Epithelial cell of prostate (primary cell): Measurements from ENCODE around the gene IFNGR1.
"Not testable (repeated sequence)": the region's sequence is repeated elsewhere in the genome, so short reads cannot be mapped to it uniquely, and the experiment has no call there.

ENCODE experiments used
- DNase-seq: peaks from one replicate; pipeline ENCODE4 v3.0.0-alpha.2; 2011; ENCODE audit warnings: low read depth, low spot score
- H3K27ac ChIP-seq: fragments of 450-650 bp; 2 replicates; pipeline ENCODE4 v1.5.1; 2017; ENCODE audit warnings: mild to moderate bottlenecking

Gene IFNGR1

DNA sequence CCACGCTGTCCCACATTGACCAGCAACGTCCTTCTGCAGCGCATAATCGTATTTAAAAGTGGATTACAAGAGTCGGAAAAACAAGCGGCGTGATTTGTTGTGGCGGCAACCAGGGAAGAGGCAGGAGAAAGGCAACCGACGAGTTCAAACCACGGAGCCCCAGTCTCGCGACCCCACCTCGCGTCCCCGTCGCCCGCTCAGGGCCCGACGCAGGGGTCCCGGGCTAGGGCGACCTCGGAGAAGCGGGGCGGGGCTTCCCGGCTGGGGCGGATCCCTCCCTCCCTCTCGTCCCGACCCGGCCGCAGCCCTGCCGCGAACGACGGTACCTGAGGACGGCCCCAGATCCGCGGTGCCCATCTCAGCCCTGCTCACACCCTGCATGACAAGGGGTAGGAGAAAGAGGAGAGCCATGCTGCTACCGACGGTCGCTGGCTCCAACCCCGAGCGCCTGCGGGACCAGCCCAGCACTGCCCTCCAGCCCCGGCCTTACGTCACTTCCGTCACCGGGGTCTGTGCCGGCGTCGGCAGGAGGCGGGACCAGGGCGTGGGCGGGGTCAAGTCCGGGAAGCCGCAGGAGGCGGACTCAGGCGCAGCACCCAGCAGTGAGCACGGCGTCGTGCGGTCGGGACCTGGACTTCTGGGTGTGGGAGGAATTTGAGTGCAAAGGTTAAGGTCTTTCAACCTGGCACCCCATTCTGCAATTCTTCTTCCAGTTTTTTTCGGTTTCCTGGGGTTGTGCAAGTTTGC, at the start of gene IFNGR1:
Gene IFNGR1 (minus strand): TSS at position 469 of the 747 bp plus-strand sequence. CDS start 58 bp downstream, at position 411.
- H3K27ac ChIP-seq: peak within 1 kb of the TSS; percentile 92

DNA sequence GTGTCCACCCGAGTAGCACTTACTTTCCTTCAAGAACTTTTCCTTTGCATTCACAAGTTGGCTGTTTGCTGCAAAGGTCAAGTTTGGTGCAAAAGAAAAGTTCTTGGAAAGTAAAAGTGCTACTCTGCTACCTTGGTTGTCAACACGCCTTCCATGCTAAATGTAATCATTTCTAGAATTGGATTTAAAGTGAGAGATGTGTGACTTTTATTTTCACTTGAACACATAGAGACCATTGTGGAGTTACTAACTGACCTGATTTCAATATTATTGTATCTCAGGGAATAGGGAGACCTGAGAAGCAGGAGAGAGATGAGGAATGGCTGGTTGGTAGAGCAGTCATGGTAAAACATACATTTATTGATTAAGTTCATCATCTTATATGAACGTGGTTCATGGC, 49.7 kb upstream of the IFNGR1 start:
- DNase-seq: no peak

More for the DNA sequence above, at the start of gene IFNGR1:
- DNase-seq: peak; percentile 70

DNA sequence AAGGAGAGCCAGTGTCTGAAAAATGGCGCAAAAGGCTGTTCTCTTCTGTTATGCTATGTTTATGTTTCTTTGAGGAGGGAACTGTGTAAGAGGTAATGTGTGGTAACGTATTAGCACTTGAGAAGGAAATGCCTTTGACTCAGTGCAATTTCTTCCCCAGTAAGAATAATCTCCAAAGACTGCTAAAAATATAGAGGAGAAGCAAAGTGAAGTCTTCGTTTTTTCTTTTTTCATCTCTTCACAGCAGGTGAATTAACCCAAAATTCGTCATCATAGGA, 47.1 kb upstream of the IFNGR1 start:
- no peak for DNase-seq
- no peak overlapping the region for H3K27ac ChIP-seq

More for the DNA sequence above, 49.7 kb upstream of the IFNGR1 start:
- H3K27ac ChIP-seq: no peak overlapping the region

- no peak overlapping the region for H3K27ac ChIP-seq
- DNase-seq: no peak
Measured at GRCh38 chr6:137265561-137266308, 46.5 kb upstream of the IFNGR1 start.

DNA sequence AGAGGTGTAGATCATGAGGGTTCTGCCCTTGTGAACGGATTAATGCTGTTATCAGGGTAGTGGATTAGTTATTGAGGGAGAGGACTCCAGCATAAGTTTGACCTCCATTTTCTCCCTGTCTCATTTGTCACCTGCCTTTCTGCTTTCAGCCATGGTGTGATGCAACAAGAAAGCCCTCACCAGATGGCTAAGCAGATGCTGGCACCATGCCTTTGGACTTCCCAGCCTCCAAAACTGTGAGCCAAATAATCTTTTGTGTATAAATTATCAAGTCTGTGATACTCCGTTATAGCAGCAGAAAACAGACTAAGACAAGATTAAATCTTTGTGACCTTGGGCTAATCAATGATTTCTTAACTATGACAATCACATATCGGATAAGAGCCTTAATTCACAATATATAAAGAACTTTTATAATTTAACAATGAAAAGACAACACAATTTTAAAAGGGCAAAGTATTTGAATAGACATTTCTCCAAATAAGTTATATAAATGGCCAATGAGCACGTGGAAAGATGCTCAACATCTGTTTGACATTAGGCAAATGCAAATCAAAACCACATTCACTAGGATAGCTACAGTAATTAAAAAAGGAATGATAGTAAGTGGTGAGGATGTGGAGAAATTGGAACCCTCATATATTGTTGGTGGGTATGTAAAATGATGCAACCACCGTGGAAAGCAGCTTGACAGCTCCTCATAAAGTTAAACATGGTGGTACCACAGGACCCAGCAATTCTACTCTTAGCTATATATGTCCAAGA, 45.3 kb upstream of the IFNGR1 start:
- no peak for DNase-seq
- H3K27ac ChIP-seq: no peak overlapping the region

DNA sequence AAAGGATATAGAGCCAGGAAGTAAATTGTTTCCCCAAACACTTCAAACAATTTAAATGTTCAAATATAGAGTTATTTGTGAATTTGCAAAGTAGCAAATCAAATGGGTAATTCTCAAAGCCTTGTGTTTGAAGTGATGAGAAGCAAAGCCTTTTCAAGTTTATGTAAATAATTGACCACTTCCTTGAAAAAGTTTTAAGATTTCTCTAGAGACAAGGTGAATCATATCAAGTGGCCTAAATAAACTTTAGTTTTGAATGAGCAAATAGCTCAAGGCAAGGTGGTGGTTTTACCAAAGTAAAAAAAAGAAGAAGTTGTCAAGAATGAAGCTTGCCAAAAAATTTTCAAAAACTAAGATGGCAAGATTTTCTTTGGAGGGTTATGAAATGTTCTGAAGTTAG, 42.6 kb upstream of the IFNGR1 start:
- peak; percentile 39 for DNase-seq
- H3K27ac ChIP-seq: peak overlapping the region; percentile 29

DNA sequence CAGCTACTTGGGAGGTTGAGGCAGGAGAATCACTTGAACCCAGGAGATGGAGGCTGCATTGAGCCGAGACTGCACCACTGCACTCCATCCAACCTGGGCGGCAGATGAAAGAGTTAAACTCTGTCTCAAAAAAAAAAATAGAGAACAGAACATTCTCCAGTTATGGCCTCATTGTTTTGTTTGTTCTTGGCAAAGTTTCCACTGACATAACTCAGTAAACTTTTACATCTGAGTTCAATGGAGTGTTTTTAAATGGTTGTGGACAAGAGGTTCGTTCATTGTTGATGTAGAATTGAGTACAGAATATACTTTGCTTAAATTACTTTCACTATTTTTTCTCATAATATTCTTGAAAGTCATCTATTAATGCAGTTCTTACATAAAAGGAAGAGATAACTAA, 42.2 kb upstream of the IFNGR1 start:
- DNase-seq: no peak

DNA sequence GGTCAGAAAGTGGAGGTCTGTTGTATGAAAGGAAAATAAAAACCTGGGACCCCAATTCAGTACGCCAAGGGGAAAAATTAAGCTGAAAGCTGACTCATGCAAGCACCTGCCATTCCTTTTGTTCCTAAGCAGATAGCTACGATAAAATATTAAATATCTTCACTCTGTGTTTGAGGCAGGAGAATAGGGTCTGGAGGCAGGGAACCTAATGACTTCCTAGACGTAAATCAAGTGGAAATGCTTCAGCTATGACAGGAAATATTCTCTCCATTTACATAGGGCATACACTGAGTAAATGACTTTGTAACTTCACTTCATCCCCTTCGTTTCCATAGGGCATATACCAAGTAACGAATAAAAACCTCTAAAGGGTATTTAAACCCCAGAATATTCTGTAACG, 41.0 kb upstream of the IFNGR1 start:
- no peak for DNase-seq
- H3K27ac ChIP-seq: no peak overlapping the region

More for the DNA sequence above, 42.2 kb upstream of the IFNGR1 start:
- peak overlapping the region; percentile 29 for H3K27ac ChIP-seq

GRCh38 chr6:137259349-137259748, 40.2 kb upstream of the IFNGR1 start:
- H3K27ac ChIP-seq: no peak overlapping the region
- peak; percentile 66 for DNase-seq

GRCh38 chr6:137258170-137258569, 39.0 kb upstream of the IFNGR1 start:
- no peak overlapping the region for H3K27ac ChIP-seq
- DNase-seq: no peak

- DNase-seq: no peak
- no peak overlapping the region for H3K27ac ChIP-seq
Measured at GRCh38 chr6:137256350-137257103, 37.3 kb upstream of the IFNGR1 start.

DNA sequence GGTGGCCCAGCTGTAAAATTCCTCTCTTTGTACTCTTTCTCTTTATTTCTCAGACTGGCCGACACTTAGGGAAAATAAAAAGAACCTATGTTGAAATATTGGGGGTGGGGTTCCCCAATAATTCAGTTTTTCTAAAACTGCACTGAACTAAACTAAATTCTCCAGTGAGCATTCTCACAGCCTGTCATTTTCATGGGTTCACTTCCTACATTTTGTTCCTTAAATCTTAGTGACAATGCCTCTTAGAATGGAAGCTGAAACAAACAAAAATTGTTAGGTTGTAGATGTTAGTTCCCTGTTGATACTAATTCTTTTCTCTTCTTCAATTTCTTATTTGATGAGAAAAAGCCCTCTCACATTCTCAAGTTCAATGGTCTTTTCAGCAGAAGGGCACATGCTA, 35.8 kb upstream of the IFNGR1 start:
- DNase-seq: no peak
- H3K27ac ChIP-seq: no peak overlapping the region

- not testable (repeated sequence) for H3K27ac ChIP-seq, DNase-seq
Measured at GRCh38 chr6:137254430-137254829, 35.2 kb upstream of the IFNGR1 start.

DNA sequence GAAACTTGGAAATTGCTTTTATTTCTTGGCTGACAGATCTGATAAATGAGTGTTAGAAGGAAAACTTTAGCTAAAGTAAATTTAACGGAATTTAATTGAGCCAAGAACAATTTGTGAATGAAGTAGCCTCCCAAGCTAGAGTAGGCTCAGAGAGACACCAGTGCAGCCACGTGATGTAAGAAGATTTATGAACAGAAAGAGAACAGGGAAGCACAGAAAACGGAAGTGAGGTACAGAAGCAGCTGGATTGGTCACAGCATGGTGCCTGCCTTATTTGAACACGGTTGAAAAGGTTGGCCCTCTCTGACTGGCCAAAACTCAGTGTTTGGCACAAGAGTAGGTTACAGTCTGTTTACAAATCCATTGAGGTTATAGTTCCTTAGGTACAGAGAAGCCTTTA, 29.5 kb upstream of the IFNGR1 start:
- DNase-seq: no peak
- no peak overlapping the region for H3K27ac ChIP-seq

- H3K27ac ChIP-seq: no peak overlapping the region
- no peak for DNase-seq
Measured at GRCh38 chr6:137247724-137248123, 28.5 kb upstream of the IFNGR1 start.

DNA sequence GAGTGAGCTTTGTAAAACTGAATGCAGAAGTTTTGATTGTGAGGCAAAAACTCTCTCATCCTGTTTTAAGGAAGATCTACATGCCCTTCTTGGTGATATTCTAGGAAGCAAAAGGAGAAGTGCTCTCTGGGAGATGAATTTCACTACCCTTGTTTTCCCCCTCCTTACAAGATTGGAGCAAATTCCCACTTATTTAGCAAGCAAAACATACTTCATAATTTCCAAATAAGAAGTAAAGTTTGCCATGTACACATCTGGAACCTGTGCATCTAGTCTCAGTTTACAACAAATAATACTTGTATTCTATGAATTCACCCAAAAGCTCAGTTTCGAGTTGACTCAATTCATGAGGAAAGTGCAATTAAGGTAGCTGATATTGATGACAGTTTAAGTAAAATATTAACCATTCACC, 27.6 kb upstream of the IFNGR1 start:
- DNase-seq: no peak
- H3K27ac ChIP-seq: no peak overlapping the region

DNA sequence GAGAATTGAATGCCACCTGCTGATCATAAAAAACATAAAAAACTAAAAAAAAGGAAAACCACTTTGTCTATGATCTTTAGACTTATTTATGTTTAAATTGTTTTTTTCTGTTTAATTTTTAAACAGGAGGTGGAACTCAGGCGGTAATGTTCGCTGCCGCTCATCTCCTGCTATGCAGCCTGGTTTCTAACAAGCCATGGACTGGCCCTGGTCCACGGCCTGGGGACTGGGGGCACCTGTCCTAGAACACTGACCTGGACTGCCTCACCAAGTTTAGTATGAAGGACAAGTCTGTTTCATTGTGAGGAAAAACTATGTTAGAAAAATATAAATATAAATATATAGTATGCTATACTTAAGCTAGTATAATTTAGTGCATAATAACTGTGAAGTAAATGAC, 27.0 kb upstream of the IFNGR1 start:
- no peak for DNase-seq

DNA sequence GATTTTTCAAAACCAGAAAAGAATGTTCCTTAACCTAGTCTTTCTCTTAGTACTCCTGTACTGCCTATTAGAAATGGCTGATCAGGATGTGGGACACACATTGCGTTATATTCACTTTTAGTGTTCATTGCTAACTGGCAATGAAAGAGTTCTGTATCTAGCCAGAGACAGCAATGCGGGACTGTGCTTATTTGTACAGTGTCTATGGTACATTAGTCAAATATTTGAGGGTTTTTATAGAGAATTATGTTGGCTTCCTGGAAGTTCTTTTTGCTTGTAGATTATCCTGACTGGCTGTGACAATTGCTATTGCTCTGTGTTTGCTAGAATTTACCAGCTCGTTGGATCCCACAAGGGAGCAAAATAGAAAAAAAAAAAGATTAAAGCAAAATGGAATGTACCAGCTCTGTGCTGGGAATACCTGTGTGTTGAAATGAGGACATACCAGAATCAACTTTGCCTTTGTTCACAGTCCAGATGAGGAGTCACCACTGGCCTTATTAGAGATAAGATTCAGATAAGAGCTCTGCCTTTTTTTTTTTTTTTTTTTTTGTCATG, 22.4 kb upstream of the IFNGR1 start:
- DNase-seq: no peak
- peak overlapping the region; percentile 54 for H3K27ac ChIP-seq

More for the DNA sequence above, 27.0 kb upstream of the IFNGR1 start:
- no peak overlapping the region for H3K27ac ChIP-seq

- DNase-seq: peak; percentile 89
- H3K27ac ChIP-seq: peak overlapping the region; percentile 54
Measured at GRCh38 chr6:137240168-137240567, 21.0 kb upstream of the IFNGR1 start.
